IPS-NIHi7 (cell line): ENCODE measurements around the gene LAIR1.
A peak's percentile ranks its signal among the peaks of the same experiment; 100 is the strongest.
"Not testable (repeated sequence)": the region's sequence is repeated elsewhere in the genome, so short reads cannot be mapped to it uniquely, and the experiment has no call there.

ENCODE experiments used
- DNase-seq: peaks from one replicate; pipeline ENCODE4 v3.0.0; 2012; ENCODE audit warnings: mixed read lengths; ENCODE audit errors: extremely low spot score

Gene LAIR1, protein sequence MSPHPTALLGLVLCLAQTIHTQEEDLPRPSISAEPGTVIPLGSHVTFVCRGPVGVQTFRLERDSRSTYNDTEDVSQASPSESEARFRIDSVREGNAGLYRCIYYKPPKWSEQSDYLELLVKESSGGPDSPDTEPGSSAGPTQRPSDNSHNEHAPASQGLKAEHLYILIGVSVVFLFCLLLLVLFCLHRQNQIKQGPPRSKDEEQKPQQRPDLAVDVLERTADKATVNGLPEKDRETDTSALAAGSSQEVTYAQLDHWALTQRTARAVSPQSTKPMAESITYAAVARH

DNA sequence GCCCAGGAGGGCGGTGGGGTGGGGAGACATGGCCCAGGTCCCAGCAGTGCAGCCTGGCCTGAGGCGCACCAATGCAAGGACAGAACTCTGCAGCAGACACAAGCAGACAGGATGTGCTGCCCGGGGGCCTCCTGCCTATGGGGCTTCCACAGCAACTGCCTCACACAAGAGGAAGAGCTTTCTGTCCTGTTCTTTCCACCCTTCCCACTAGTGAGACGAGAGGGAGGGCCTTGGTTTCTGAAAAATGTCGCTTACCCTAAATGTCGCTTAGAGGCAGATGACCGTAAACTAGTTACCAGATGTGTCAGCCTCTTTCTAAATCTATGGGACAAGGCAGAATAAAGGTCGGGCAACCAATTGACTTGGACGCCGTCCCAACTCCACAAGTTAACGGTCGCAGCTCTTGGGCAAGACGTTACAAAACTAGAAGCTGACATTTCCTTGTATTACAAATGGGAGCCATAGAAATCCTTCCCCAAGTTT, at the start of gene LAIR1:
TSS of gene LAIR1 (minus strand) at position 157 of the 483 bp plus-strand sequence. CDS start at position 30, 127 bp downstream.
- DNase-seq = no peak

DNA sequence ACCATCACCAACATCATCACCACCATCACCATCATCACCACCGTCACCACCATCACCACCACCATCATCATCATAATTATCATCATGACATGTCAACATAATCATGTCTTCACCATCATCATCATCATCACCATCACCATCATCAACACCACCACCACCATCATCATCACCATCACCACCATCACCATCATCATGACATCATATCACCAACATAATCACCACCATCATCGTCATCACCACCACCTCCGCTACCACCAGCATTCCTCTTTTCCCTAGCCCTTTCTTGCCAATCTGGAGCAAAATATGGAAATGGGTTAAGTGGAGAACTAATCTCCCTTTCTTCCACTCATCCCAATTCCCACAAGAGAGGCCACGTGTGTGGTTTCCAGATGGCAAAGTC, 49.4 kb upstream of the LAIR1 start:
- no peak for DNase-seq

DNA sequence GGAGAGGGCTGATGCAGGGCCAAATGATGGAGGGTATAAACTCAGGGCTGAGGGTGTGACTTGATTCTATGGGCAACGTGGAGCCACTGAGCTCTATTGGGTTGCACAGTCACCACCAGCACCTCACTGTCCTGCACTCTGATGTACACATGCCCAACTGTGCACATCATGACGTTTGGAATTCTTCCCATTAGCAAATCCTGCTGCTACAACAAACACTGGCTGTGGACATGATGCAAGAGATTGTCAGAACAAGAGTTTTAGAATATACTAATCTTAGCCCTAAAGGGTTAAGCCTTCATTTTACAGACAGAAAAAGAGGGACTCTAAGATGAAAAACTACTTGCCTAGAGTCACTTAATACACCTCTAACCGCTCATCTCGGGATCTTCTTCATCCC, 48.1 kb upstream of the LAIR1 start:
- DNase-seq = no peak

DNA sequence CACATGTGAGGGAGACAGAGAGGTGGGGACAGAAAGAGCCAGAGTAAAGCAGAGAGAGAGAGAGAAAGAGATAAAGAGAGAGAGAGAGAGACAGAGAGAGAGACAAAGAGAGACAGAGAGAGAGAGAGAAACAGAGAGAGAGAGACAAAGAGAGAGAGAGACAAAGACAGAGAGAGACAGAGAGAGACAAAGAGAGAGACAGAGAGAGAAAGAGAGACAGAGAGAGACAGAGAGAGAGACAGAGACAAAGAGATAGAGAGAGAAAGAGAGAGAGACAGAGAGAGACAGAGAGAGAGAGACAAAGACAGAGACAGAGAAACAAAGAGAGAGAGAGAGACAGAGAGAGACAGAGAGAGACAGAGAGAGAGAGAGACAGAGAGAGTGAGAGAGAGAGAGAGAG, 46.3 kb upstream of the LAIR1 start:
- DNase-seq = no peak

DNA sequence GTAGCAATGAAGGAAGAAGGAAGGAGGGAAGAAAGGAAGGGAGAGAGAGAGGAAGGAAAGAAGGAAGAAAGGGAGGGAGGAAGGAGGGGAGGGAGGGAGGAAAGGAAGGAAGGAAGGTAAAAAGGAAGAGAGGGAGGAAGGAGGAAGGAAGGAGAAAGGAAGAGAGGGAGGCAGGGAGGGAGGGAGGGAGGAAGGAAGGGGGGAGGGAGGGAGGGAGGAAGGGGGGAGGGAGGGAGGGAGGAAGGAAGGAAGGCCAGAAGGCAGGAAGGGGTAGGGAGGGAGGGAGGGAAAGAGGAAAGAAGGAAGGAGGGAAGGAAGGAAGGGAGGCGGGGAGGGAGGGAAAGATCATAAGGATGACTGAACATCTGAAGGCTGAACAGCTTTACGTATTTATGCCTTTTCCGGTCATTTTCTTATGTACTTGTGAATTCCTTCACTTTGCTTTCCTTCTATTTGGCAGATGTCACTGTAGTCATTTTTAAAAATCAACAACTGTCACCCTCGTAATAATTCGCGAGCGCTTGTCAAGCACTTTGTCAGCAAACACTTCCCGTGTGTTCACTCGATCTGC, 43.8 kb upstream of the LAIR1 start:
- no peak for DNase-seq

DNA sequence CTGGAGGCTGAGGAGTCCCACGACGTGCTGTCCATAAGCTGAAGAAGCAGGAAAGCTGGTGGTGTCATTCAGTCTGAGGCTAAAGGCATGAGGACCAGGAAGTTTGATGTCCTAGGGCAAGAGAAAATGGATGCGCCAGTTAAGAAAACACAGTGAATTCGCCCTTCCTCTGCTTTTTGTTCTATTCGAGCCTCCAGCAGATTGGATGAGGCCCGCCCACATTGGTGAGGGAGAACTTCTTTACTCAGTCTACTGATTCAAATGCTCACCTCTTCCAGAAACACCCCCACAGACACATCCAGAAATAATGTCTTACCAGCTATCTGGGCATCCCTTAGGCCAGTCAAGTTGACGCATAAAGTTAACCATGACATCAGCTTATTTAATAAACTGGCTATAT, 43.0 kb upstream of the LAIR1 start:
- DNase-seq = no peak

DNA sequence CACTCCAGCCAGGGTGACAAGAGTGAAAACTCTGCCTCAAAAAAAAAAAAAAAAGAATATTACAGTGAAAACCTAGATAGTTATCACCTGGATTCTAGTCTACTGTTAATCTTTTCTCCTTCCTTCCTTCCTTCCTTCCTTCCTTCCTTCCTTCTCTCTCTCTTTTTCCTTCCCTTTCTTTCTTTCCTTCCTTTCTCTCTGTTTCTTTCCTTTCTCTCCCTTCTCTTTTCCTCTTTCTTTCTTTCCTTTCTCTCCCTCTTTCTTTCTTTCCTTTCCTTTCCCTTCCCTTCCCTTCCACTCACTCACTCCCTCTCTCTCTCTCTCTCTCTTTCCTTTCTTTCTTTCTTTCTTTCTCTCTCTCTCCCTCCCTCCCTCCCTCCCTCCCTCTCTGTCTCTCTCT, 40.9 kb upstream of the LAIR1 start:
- DNase-seq = no peak

DNA sequence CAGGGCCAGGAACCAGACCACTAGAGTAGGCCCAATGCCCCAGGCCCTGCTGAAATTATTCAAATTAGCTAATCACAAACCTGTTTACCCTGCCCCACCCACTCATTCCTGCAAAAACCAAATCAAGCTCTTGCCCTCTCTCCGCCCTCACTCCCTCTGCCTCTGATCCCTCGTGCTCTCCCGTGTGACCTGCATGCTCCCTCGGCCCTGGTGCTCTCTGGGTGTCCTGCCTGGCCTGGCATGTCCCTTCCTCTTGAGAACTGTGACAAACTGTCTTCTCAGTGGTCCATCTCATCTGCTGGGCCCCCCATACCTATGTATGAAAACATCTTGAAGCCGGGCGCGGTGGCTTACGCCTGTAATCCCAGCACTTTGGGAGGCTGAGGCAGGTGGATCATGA, 38.3 kb upstream of the LAIR1 start:
- DNase-seq = no peak

DNA sequence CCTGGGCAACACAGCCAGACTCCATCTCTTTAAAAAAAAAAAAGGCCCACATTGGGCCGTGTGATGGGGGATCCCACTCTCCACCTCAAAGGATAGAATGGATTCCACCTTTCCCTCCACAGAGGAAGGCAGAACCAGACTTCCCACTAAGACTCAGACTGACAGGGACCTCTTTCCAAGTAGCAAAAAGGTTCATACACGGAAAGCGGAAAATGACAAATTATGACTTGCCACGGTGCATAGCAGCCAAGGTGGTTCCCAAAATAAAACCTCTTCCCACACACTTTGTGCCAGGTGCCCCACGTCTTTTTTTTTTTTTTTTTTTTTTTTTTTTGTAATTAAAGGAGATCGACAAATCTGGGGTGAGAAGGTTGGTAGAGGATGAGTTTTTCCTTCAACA, 36.2 kb upstream of the LAIR1 start:
- no peak for DNase-seq

DNA sequence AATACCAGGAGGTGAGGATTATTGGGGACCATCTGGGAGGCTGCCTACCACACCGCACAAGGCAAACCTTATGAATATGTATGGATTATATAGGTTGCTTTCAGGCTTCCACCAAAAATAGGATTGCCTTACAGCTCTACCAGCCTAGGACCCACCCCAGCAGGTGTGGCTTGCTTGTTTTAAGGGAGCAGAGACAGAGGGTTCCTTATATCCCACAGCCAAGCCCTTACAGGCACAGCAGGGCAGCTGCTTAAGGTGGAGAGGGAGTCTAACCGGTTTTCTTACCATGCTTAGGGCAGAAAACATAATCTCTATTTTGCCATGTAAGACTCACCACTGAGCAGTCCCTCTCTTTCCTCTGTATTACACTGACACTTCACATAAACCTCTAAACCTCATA, 34.5 kb upstream of the LAIR1 start:
- DNase-seq = no peak

DNA sequence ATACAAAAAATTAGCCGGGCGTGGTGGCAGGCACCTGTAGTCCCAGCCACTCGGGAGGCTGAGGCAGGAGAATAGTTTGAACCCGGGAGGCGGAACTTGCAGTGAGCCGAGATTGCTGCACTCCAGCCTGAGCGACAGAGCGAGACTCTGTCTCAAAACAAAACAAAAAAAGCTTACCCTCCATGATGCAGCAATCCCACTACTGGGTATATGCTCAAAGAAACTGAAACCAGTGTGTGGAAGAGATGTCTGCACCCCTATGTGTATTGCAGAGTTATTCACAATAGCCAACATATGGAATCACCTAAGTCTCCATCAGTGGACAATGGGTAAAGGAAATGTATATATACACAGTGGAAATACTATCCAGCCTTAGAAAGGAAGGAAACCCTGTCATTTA, 31.0 kb upstream of the LAIR1 start:
- DNase-seq = no peak

DNA sequence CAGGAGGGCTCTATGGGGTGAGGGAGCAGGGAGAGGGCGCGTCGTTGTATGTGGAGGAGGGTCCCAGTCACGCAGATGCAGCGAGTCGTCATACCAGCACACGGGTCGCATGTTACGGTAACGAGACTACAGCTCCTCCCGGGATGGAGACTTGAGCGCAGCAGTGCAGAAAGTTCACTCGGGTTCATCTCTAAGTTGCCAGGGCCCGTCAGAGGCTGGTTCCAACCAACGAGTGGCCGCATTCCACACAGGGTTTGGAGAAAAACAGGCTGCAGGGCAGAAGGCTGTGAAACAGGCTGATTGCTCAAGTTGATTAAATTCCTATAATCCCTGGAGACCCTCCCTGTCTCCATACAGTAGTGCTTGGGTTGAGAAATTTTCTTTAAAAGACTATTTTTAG, 28.6 kb upstream of the LAIR1 start:
- DNase-seq = no peak

DNA sequence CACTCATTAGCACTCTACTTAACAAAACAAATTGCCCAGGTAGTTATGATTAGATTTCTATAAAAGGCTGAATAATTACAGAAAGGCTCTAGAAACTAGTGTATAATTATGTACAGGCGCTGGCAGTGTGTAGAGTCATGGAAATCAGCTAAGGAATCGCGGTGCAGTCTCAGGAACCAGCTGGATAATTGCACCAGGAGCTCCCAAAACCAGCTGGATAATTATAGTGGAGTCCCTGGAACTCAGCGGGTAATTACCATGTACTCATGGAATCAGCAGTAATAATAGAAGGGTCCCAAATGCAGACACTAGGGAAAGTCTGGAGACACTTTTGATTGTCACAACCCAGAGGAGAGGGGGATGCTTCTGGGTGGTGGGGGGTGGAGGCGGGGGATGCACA, 27.4 kb upstream of the LAIR1 start:
- DNase-seq = no peak

DNA sequence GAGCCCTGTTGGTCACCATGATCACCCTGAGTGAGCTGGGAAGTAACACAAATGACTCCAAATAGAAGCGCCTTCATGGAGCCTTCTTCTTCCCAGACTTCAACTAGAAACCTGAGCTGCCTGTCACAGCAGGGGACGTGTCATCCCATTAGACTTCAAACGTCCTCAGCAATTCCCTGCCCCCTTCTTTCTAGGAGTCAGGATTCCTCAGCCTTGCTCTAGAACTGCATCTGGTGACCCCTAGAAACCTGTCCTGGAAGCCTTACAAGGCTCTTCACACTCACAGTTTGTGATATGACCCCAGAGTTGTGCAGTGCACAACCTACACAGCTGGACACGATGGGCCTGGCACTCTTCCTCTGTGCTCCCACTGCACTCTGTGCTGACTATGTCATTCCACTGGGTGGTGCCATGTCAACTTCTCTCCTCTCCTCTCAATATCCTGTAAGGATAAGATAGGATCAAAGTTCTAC, 26.9 kb upstream of the LAIR1 start:
- DNase-seq = peak; percentile 33

DNA sequence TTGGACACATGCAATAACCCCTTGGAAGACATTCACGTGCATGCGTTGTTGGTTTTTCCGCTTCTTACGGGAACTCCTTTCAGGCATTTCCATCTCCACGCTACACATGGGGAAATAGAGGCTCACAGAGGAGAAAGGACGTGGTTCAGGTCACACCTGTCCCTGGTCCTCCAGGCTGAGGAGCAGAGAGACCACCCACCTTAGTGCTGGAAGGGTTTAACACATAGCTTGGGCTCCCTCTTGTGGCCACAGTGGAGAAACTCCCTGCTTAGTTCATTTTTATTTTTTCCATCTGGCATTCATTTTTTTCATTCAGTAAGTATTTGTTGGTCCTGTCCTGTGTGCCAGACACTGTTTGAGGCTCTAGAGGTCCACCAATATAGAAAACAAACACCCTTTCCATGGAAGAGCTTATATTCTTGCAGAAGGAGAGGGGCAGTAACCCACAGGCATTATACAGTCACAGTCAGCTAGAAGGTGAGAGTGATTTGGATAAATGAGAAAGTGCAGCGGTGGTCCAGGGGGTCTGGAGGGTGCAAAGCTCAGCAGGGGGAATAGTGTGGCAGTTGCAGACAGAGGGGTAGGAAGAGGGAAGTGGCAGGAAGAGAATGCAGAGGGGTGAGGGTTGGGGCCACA, 26.3 kb upstream of the LAIR1 start:
- peak; percentile 64 for DNase-seq

DNA sequence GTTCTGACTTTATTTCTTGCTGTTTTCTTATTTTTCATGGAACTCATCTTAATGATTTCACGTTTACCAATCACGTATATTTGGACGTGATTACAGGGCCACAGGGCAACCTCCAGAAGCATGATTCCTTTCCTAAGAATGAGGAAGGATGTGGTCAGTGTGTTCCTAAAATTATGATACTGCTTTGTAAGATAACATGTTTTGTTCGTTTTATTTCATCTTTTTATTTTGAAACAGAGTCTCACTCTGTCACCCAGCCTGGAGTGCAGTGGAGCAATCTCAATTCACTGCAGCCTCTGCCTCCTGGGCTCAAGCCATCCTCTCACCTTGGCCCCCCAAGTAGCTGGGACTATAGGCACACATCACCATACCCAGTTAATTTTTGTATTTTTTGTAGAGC, 24.8 kb upstream of the LAIR1 start:
- DNase-seq = no peak

DNA sequence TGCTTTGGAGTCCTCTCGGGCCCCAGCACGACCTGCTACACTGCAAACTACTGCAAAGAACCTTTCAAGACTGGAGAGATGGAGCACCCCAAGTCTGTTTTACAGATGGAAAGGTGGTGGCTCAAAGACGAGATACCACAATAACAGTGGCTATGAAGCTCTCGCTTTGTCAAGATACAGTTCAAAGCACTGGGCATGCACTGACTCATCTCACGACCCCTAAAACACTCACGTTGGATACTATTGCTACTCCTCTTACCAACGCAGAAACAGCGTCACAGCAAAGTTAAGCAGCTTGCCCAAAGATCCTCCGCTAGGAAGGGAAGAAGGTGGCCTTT, 24.0 kb upstream of the LAIR1 start:
- no peak for DNase-seq

DNA sequence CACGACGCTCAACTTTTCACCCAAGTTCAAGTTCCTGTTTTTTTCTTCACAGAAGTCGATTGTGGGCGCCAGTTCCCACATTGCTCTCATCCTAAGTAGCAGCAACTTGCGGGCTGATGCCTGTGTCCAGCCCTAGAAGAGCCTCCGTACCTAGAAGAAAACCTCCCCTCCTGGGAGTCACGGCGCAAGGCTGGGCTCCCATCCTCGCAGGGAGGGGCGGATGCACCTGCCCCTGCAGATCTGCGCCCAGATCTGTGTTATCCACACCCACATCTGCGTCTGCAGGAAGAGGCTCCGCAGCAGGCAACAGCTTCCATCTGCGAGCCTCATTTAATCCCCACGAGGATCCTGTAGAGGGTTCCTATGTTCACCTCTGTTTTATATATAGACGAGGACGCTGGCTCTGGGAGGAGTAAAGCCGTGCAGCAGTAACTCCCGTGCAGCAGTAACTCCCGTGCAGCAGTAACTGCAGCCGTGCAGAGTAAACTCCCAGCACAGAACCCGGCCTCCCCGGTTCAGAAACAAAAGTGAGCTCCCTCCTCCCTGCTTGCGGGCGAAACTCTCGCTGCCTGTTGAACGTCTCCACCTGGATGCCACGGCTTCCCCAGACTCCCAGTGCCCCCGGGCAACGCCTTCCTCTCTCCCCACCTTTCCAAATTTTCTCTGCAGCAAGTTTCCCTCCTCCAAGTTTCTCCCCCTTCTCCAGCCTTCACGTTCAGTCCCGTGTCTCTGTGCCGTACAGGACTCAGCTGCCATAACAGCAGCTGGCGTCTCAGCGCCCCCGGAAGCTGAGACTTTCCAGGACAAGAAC, 23.5 kb upstream of the LAIR1 start:
- DNase-seq = no peak

DNA sequence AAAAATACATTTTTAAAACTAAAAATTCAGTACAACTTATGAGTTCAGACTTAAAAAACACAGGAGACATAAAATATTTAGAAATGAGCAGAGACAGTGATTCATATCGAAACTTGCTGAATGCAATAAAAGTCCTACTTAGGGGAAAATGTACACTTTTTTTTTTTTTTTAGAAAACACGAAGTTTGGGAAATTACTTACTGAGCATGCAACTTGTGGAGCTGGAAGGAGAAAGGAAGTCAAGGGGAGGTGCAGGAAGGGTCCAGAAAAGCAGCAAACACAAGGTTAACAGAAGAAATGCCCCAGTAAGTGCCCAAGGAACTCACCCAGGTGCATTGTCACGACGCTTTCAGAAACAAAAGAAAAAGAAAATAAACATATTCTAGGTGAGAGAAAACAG, 18.6 kb upstream of the LAIR1 start:
- DNase-seq = no peak

DNA sequence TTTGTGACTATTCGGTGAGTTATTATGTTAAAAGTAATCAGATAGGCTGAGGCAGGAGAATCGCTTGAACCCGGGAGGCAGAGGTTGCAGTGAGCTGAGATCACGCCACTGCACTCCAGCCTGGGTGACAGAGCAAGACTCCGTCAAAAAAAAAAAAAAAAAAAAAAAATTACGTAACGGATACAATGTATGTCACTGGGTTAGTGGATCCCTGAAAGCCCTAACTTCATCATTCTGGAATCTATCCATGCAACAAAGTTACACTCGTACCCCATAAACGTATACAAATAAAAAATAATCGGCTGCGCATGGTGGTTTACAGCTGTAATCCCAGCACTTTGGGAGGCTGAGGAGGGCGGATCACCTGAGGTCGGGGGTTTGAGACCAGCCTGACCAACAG, 17.3 kb upstream of the LAIR1 start:
- not testable (repeated sequence) for DNase-seq

DNA sequence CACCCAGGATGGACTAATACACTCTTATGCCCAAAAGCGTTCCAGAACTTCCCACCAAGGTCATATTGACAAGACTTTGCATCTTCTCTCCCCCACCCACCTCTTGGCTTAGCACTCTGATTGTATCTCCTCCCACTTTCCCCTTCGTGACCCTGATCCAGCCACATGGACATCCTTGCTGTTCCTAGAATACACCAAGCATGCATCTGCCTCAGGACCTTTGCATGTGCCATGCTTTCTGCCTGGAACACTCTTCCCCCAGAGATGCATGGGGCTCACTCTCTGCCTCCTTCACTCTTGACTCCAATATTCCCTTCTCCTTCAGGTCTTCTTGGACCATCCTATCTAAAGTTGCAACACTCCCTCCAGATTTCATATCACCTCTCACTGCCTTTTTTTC, 16.2 kb upstream of the LAIR1 start:
- no peak for DNase-seq

DNA sequence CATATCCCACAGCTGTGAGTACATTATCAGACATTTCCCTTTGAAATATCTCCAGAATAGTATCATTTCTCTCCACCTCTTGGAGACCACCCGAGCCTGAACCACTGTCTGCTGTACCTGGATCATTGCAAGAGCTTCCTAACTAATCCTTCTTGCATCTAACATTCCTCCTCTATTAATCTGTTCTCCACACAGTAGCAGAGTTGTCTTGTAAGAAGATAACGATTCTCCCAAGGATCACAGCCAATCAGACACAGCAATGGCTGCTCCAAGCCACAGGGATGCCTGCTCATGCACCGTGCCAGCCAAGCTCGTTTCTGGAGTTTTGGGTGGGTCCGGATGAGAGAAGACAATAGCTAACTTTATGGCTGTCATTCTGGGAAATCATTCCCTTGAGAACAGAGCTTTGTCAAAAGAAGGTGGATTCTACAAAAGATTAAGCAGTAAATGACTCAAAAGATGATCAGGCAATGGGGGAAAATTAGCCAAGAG, 14.5 kb upstream of the LAIR1 start:
- no peak for DNase-seq
